ENCODE data around the gene TK2. TPM values are rescaled to one million over a fixed set of nuclear protein-coding genes. Genes with fewer than 3 reads are reported as not detected.

Gene TK2
- total RNA-seq, 1 donor from 2014 or later, result 13.7 TPM

DNA sequence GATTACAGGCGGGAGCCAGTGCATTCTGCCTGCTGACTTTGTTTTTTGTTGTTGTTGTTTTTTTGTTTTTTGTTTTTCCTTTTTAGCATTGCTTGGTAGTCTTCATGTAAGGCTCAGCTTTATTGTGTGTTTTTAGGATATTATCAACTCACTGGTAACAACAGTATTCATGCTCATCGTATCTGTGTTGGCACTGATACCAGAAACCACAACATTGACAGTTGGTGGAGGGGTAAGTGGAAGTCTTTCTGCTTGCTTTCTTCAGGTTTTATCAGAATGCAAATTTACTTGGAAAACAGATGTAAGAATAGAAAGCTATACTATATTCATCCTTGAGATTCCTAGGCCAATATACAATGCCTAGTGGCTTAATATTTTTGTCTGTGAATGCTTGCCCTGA lies 13.1 kb upstream of the TK2 start:
- TF ChIP-seq, protein P1, sequence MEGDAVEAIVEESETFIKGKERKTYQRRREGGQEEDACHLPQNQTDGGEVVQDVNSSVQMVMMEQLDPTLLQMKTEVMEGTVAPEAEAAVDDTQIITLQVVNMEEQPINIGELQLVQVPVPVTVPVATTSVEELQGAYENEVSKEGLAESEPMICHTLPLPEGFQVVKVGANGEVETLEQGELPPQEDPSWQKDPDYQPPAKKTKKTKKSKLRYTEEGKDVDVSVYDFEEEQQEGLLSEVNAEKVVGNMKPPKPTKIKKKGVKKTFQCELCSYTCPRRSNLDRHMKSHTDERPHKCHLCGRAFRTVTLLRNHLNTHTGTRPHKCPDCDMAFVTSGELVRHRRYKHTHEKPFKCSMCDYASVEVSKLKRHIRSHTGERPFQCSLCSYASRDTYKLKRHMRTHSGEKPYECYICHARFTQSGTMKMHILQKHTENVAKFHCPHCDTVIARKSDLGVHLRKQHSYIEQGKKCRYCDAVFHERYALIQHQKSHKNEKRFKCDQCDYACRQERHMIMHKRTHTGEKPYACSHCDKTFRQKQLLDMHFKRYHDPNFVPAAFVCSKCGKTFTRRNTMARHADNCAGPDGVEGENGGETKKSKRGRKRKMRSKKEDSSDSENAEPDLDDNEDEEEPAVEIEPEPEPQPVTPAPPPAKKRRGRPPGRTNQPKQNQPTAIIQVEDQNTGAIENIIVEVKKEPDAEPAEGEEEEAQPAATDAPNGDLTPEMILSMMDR (conservative IDR thresholded peaks at IDR 0.05; ENCODE audit: low read depth, low read length), result no peak
- no peak for DNase-seq (ENCODE audit: low read depth)
- H3K4me3 ChIP-seq (ENCODE audit: low read depth, low read length), result no peak overlapping the region

DNA sequence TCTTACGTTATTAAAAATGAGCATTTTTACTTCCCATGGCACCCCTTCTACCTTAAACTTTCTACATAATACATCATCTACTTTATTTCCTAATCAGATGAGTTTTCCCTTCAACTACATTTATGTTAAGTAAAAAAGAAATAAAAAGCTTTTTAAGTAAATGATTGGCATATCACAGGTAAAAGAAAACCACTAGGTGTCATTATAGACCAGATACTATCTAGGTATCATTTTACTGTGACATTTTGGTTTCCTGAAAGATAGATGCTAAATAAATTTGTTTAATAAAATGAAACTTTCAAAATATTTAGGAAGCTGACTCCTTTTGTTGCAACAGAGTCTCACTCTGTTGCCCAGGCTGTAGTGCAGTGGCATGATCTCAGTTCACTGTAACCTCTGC lies 12.5 kb upstream of the TK2 start:
- no peak for DNase-seq (ENCODE audit: low read depth)
- no peak overlapping the region for H3K4me3 ChIP-seq (ENCODE audit: low read depth, low read length)
- TF ChIP-seq, protein P1 (conservative IDR thresholded peaks at IDR 0.05; ENCODE audit: low read depth, low read length), result no peak

DNA sequence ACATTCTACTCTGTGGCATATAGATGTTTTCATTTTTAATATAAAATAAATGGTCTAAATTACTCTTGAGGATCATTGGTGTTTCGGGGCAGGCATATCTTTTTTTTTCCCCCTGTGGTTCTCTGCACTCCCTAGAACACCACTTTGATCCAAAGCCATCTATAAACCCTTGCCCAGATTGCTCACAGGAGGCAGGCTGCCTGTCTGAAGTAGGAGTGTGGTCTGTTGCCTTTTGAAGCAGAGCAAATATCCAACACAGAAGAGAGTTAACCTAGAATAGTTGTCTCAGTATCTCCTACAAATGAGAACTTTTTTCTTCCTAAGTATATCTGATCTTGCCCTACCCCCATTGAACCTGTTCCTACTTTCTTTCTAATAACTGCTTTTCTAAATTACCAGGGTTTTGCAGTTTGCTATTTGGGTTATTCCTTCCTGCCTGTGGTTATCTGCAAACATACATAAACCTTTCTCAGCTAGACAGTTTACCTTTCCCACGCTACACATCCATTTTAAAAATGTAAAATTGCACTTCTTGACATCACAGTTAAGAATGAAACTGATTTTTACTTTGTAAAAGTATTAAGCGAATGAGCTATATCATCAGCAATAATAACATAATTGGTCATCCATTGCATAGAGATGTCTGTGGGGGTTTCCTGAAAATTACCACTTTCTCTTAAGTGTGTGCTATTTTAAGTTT lies 11.6 kb upstream of the TK2 start:
- no peak for DNase-seq (ENCODE audit: low read depth)
- TF ChIP-seq, protein P1 (conservative IDR thresholded peaks at IDR 0.05; ENCODE audit: low read depth, low read length), result no peak
- H3K4me3 ChIP-seq (ENCODE audit: low read depth, low read length), result no peak overlapping the region

DNA sequence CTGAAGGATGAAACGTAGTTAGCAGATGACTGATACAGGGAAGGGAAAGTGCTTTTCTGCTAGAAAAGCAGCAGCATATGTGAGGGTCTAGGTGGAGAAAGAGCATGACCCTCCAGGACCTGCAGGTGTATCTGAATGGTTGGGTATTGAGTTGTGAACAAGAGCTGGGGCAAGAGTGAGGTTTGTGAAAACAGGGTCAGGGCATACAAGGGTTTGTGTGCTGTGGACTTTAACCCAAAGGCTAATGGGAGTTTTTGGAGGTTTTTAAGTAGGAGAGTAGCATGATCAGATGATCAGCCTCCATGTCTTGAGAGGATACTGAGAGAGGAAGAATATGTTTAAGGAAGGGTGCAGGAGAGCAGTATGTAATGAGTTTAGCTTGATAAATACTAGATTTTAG lies 10.2 kb upstream of the TK2 start:
- H3K4me3 ChIP-seq (ENCODE audit: low read depth, low read length), result no peak overlapping the region
- TF ChIP-seq, protein P1 (conservative IDR thresholded peaks at IDR 0.05; ENCODE audit: low read depth, low read length), result no peak
- no peak for DNase-seq (ENCODE audit: low read depth)

DNA sequence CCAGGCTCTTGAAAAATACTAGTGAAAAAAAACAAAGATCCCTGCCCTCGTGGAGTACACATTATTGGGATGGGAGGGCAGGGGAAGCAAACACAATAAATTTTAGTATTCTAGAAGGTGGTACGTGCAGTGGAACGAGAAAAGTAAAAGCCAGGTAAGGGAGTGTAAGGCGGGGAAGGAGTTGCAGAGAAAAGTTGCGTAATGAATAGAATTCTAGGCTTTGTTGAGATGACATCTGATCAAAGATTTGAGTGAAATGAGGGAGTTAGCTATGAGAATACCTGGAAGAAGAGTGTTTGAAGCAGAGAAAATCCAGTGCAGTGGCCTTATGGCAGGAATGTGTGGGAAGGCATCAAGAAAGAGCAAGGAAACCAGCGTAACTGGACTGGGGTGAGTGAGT lies 4.6 kb upstream of the TK2 start:
- no peak for DNase-seq (ENCODE audit: low read depth)
- H3K4me3 ChIP-seq (ENCODE audit: low read depth, low read length), result peak overlapping the region; percentile 70
- TF ChIP-seq, protein P1 (conservative IDR thresholded peaks at IDR 0.05; ENCODE audit: low read depth, low read length), result no peak

DNA sequence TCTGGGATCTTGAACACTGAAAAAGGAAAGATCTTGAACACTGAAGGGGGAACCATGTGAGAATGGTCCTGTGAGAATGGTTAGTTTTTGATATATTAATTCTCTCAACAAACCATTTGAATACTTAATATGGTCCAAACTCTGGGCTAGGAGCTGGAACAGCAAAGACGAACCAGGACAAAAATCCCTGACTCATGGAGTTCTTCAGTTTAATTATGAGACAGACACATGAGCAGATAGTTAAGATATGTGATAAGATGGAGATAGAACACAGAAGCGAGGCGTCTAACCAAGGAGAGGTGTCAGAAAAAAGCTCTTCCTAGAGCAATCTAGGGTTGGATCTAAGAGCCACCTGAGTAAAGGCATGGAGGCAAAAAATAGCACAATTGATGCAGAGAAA lies 4.1 kb upstream of the TK2 start:
- peak overlapping the region; percentile 70 for H3K4me3 ChIP-seq (ENCODE audit: low read depth, low read length)
- TF ChIP-seq, protein P1 (conservative IDR thresholded peaks at IDR 0.05; ENCODE audit: low read depth, low read length), result no peak
- DNase-seq (ENCODE audit: low read depth), result no peak

DNA sequence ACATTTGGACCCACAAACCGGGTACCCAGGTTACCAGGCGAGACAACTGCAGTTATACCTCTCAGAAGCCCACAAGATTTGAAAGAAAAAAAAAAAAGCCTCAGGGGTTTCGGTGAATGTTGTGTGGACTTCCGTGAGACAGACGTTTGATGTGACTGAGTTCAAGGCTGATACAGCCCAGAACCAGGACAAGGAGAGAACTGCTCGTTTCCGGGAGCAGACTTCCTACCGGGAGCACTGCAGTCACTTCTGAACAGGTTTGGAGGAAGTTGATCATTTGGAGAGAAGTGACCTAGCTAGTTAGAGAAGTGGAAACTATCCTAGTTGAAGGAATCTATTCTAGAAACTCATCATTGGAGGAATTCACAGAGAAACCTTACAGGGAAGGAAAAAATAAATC lies 3.3 kb upstream of the TK2 start:
- peak overlapping the region; percentile 70 for H3K4me3 ChIP-seq (ENCODE audit: low read depth, low read length)
- TF ChIP-seq, protein P1 (conservative IDR thresholded peaks at IDR 0.05; ENCODE audit: low read depth, low read length), result no peak
- no peak for DNase-seq (ENCODE audit: low read depth)

Data from epithelial cell of proximal tubule (primary cell).